HG02678 (cell line): Measurements from ENCODE around the gene DXO.
A peak's percentile ranks its signal among the peaks of the same experiment; 100 is the strongest.
"Not testable (repeated sequence)": the region's sequence is repeated elsewhere in the genome, so short reads cannot be mapped to it uniquely, and the experiment has no call there.

Experiments
- ATAC-seq: cut with Tn5 transposase; IDR thresholded peaks from one replicate; pipeline ENCODE4 v1.9.1; 2021; ENCODE audit warnings: mild to moderate bottlenecking, moderate library complexity; ENCODE audit not compliant: unreplicated experiment

DXO gene

DNA sequence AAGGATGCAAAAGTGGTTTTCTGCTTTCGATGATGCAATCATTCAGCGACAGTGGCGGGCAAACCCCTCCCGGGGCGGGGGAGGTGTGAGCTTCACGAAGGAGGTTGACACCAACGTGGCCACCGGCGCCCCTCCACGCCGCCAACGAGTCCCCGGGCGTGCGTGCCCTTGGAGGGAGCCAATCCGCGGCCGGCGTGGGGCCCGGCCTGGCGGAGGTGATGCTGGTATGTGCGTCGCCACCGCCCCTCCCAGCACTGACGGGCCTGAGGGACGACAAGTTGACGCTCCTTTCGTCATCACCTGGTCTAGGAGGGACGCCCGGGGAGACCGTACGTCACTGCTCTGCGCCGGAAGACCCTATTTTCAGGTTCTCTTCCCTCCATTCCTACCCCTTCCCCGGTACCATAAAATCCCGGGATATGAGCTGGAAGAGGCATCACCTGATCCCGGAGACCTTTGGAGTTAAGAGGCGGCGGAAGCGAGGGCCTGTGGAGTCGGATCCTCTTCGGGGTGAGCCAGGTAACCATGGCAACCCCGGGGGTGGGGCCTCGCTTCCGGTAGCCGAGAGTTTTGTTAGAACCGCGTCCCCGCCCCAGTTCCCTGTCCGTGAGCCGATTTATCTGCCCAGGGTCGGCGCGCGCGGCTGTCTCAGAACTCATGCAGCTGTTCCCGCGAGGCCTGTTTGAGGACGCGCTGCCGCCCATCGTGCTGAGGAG is at the start of gene DXO:
TSS of gene DXO (minus strand) at position 146 of the 716 bp plus-strand sequence. CDS start 463 bp downstream, outside the sequence.
- peak; percentile 91 for ATAC-seq

DNA sequence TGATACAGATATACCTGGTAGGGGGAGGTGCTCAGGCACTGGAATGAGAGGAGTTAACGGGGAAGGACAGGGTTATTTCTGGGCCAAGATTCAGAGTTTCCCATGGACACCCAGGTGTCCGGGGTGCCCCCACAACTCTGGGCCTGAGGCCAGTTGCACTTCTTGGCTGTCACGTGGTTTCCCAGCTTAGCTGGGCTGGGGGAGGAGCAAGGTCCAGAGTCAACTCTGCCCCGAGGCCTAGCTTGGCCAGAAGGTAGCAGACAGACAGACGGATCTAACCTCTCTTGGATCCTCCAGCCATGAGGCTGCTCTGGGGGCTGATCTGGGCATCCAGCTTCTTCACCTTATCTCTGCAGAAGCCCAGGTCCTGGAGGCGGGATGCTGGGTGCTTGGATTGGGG is 42.6 kb upstream of the DXO start, which contains the start of gene C4B:
TSS of gene C4B (plus strand) at position 249 of the 400 bp plus-strand sequence. CDS start at position 300, 51 bp downstream.
- not testable (repeated sequence) for ATAC-seq

DNA sequence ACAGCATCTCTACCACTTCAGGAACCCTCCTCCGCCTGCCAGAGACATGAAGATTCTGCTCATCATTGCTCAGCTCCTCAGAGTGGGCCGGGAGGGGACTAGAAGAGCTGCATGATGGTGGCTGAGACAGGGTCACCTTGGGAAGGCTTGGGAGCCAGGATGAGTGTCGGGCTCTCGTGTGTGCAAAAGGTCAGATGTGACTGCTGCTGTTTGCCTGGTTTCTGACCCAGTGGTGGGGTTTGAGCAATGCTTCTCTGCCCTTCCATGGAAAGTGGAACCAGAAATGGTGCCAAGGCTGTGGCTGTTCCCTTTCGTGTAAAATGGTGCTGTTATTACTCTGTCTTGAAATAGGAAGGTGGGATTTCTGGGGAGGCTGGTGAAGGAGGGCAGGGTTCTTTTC is 41.8 kb upstream of the DXO start:
- ATAC-seq = not testable (repeated sequence)

DNA sequence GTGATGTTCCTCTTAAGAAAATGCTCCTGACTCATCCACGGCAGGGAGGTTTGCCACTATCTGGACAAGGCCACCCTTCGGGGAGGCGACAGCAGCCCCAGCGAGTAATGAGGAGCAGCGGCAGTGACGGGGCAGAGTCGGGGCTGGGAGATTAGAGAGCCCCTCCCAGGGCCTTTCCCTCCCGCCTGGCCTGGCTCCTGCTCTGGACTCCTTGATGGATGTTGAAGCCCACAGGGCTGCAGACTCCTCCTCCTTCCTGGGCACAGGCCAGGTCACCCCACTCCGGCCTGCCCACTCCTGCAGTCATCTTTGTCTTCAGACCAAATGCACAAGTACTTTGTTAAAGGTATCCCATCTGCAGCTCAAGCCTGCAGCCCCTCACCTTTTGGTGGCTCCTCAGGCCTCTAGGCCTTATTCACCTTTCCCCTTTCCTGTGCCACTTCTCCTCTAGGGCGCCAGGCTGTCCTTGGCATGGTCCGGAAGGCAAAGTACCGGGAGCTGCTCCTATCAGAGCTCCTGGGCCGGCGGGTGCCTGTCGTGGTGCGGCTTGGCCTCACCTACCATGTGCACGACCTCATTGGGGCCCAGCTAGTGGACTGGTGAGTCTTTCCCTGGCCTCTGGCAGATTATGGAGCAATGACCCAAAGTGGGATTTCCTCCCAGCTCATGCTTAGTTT is 41.1 kb upstream of the DXO start:
- ATAC-seq = not testable (repeated sequence)

DNA sequence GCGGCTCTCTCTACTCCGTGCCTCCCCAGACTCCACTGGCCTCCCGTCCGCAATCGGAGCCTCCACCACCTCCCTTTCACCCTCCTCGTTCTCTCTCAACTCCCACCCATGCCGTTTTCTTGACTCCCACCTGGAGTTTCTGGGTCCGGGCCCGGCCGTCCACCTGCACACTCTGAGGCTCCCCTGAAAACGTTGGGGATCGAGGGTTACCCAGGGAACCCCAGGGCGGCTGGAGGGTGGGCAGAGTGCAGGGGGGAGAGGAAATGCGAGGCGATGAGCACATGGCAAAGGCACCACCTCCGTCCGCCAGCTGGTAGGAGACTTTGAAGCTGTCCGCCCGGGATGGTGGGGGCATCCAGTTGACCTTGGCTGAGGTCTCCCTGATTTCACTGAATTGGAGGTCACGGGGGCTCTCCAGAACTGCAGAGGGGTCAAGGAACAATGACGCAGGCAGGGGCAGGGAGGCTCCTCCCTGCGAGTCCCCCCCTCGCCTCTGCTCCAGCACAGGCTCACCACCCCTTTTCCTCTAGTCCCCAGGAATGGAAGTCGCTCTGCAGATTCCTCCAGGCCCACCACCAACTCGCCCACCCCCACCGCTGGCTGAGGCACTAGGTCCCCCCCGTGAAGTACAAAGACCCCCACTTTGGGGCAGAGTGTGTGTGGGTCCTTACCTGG is 39.1 kb upstream of the DXO start:
- not testable (repeated sequence) for ATAC-seq

DNA sequence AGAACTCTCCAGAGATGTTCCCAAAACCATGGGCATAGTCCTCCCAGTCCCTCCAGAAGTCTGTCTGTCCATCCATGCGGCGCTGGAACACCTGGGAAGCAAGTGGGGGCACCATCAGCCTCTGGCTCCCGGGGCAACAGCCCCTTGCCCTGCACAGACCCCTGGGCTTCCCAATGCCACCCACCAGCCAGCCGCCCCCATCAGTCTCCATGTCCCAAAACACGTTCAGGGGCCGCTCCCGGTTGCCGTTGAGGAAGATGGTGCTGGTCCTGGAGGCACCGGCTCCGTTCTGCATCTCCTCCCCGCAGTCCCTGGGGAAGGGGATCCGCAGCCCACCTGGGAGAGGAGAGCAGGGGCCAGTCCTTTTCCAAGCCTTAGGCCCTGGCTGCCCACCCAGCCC is 37.6 kb upstream of the DXO start:
- ATAC-seq = not testable (repeated sequence)

DNA sequence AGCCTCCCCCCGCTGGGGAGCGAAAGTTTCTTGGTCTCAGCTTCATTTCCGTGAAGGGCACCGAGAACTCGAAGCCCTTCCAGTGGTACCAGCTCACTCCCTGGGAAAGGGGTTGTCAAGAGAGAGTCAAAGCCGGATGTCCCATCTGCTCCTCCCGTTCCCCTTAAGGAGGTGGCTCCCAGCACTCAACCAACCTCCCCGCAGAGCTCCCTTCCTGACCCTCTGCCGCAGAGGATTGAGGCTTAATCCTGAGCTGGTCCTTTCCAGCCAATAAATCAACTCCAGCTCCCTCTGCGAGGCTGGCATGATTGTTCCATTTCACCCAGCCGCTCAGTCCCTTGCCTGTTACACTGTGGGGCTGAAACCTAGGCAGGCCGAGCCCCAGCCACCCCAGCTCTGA is 36.7 kb upstream of the DXO start:
- not testable (repeated sequence) for ATAC-seq

DNA sequence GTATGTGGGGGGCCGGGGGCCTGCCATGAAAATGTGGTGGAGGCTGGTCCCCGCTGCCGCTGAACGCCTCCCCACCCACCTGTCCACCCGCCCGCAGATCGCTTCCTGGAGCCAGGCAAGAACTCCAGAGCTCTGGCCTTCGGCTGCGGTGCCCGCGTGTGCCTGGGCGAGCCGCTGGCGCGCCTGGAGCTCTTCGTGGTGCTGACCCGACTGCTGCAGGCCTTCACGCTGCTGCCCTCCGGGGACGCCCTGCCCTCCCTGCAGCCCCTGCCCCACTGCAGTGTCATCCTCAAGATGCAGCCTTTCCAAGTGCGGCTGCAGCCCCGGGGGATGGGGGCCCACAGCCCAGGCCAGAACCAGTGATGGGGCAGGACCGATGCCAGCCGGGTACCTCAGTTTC is 36.1 kb upstream of the DXO start:
- ATAC-seq = not testable (repeated sequence)

DNA sequence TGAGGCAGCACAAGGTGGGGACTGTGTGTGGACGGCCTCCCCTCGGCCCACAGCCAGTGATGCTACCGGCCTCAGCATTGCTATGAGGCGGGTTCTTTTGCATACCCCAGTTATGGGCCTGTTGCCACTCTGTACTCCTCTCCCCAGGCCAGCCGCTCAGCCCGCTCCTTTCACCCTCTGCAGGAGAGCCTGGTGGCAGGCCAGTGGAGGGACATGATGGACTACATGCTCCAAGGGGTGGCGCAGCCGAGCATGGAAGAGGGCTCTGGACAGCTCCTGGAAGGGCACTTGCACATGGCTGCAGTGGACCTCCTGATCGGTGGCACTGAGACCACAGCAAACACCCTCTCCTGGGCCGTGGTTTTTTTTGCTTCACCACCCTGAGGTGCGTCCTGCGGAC is 35.1 kb upstream of the DXO start:
- not testable (repeated sequence) for ATAC-seq

DNA sequence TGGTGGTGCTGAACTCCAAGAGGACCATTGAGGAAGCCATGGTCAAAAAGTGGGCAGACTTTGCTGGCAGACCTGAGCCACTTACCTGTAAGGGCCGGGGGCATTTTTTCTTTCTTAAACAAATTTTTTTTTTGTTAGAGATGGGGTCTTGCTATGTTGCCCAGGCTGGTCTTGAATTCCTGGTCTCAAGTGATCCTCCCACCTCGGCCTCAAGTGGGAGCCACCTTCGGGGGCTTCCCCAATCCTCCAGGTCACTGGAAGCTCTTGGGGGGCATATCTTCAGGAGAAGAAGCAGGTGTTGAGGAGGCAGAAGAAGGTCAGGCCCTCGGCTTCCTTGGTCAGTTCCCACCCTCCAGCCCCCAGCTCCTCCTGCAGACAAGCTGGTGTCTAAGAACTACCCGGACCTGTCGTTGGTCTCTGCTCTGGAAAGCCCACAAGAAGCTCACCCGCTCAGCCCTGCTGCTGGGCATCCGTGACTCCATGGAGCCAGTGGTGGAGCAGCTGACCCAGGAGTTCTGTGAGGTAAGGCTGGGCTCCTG is 34.1 kb upstream of the DXO start:
- ATAC-seq = not testable (repeated sequence)

DNA sequence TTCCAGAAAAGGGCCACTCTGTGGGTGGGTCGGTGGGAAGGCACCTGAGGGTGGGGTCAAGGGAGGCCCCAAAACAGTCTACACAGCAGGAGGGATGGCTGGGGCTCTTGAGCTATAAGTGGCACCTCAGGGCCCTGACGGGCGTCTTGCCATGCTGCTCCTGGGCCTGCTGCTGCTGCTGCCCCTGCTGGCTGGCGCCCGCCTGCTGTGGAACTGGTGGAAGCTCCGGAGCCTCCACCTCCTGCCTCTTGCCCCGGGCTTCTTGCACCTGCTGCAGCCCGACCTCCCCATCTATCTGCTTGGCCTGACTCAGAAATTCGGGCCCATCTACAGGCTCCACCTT is 33.6 kb upstream of the DXO start:
- ATAC-seq = not testable (repeated sequence)

DNA sequence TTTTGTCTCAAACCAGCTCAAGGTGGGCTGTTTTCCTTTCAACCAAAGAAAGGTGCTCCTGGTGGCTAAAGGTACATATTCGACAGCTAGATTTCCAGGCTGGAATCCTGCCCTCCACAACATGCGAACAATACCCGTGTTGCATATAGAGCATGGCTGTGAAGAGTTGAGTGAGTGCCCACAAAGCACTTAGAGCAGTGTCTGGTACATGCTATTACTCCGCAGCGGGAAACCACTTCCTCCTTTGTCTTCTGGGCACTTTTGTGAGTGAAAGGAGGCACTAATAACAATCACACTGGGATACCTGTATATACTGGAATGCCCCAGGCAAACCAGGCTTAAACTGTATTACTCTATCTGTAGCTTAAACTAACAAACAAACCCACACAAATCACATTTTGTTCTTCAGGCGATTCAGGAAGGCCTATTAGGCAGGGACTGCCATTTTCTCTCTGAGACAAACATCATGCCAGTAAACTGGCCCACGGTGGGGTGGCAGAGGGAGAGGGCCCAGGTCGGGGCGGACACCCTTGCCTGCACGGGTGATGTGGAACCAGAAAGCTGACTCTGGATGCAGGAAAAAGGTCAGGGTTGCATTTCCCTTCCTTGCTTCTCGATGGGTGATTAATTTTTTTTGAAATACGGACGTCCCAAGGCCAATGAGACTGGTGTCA is 33.1 kb upstream of the DXO start:
- not testable (repeated sequence) for ATAC-seq

DNA sequence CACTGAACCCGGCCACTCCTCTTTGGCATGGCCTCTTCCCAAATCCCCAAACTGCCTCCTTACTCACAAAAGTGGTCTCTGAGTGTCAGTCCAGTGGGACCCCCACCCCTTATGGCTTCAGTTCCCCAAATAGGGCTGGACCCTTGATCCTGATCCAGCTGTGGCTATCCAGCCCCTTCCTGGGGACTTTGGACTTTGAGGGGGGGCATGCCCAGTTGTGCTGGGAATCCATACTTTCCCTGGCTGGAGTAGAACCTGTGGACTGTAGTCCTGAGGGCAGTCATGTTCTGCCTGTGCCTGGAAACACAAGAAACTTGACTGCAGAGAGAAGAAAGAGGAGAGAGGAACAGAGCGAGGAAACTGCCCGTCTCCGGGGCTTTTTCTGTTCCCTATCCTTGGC is 32.5 kb upstream of the DXO start:
- not testable (repeated sequence) for ATAC-seq

DNA sequence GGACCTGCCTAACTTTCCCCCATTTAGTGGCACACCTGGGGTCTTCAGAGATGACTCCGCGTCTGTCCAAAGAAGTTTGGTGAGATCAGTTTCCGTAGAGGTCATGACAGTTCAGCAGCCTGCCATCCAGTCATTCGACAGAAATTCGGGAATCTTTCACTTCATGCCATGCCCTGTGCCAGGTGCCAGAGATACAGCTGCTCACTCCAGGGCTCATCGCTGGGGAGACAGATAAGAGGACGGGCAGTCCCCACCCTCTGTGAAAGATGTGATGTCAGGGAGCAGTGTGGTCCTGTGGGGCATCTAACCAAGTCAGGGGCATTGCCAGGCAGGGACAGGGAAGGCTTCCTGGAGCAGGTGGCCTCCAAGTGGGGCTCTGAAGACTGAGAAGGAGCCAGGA is 31.4 kb upstream of the DXO start:
- ATAC-seq = not testable (repeated sequence)

DNA sequence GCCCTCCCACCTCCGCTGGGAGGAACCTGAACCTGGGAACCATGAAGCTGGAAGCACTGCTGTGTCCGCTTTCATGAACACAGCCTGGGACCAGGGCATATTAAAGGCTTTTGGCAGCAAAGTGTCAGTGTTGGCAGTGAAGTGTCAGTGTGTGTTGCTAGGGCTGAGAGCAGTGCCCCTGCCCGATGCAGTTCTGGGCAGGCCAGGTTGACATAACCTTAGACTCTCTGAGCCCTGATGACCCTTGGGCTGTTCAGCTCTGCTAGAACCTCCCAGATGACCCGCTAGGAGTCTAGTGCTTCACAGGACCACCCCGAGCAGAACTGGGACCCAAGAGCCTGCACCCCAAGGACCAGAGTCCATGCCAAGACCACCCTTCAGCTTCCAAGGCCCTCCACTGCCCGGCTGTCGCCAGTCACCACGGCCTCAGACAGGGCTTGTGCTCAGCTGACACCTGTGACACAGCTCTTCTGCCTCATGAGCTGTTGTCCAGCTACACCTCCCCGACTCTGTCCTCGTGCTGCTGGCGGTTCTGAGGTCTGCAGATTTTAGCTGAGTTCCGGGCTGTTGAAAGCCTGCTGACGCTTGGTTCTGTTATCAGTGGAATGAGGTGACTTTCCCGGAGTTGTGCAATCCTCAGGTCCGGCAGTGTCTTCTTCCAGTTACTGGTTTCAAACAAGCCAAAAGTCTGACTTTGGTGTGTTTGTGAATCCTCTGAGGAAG is 30.8 kb upstream of the DXO start:
- ATAC-seq = not testable (repeated sequence)

DNA sequence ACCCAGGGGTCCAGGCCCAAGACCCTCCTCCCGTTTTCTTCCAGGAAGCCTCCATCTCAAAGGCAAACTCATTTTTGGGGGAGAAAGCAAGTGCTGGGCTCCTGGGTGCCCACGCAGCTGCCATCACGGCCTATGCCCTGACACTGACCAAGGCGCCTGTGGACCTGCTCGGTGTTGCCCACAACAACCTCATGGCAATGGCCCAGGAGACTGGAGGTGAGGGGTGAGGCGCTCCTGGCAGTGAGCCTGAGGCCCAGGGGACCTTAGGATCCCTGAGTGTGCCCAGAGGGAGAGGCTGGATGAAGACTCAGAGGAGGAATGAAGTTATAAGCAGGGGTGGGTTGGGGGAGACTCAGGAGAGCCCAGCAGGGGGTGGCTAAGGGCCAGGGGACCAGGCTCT is 24.4 kb upstream of the DXO start:
- ATAC-seq = not testable (repeated sequence)

DNA sequence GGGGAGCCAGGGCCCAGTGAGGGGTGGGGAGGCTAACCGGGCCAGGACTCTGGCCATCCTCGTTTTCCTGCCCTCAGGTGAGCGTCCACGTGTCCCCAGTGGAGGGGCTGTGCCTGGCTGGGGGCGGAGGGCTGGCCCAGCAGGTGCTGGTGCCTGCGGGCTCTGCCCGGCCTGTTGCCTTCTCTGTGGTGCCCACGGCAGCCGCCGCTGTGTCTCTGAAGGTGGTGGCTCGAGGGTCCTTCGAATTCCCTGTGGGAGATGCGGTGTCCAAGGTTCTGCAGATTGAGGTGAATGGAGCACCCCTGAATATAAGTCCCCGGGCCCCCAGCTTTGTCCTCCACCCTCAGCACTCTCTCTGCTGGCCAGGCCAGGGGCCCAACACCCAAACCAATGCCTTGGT is 22.5 kb upstream of the DXO start:
- ATAC-seq = not testable (repeated sequence)

DNA sequence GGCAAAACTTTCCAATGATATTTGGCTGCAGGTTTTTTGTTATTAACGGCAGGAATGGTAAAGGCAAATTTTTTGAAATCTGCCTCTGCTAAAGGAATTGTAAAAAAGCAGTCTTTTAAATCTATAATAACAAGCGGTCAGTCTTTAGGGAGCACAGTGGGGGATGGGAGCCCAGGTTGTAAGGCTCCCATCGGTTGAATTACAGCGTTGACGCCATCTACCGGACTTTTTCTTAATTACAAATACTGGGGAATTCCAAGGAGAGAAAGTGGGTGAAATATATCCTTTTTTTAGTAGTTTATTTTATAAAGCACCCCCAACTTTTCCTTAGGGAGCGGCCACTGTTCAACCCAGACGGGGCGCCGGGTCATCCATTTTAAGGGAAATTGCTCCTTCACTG is 17.4 kb upstream of the DXO start:
- not testable (repeated sequence) for ATAC-seq

DNA sequence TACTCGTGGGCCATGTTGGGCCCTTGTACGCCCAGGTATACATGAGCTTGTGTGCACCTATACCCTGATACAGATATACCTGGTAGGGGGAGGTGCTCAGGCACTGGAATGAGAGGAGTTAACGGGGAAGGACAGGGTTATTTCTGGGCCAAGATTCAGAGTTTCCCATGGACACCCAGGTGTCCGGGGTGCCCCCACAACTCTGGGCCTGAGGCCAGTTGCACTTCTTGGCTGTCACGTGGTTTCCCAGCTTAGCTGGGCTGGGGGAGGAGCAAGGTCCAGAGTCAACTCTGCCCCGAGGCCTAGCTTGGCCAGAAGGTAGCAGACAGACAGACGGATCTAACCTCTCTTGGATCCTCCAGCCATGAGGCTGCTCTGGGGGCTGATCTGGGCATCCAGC is 9.8 kb upstream of the DXO start, which contains the start of gene C4A:
TSS of gene C4A (plus strand) at position 314 of the 400 bp plus-strand sequence. CDS start at position 365, 51 bp downstream.
- not testable (repeated sequence) for ATAC-seq

DNA sequence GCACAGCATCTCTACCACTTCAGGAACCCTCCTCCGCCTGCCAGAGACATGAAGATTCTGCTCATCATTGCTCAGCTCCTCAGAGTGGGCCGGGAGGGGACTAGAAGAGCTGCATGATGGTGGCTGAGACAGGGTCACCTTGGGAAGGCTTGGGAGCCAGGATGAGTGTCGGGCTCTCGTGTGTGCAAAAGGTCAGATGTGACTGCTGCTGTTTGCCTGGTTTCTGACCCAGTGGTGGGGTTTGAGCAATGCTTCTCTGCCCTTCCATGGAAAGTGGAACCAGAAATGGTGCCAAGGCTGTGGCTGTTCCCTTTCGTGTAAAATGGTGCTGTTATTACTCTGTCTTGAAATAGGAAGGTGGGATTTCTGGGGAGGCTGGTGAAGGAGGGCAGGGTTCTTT is 9.1 kb upstream of the DXO start:
- not testable (repeated sequence) for ATAC-seq
